KMS-11 (cell line): Measurements from ENCODE around the gene CAMSAP1.

ENCODE experiments used
- H2AFZ ChIP-seq: fragments of 200-600 bp; sonication (generic); 2 replicates; pipeline ENCODE4 v1.6.1; 2016; ENCODE audit warnings: antibody characterized with exemption, mixed run types, low read depth
- H3K27ac ChIP-seq: fragments of 200-600 bp; sonication (generic); 2 replicates; pipeline ENCODE4 v1.6.1; 2016; ENCODE audit warnings: mild to moderate bottlenecking, mixed run types
- H3K27me3 ChIP-seq: fragments of 200-600 bp; sonication (generic); 2 replicates; pipeline ENCODE4 v1.6.1; 2017; ENCODE audit warnings: mild to moderate bottlenecking, low read depth, mixed run types, moderate library complexity; ENCODE audit not compliant: insufficient read depth
- H3K36me3 ChIP-seq: fragments of 200-600 bp; sonication (generic); 2 replicates; pipeline ENCODE4 v1.6.1; 2017; ENCODE audit warnings: mild to moderate bottlenecking, mixed run types; ENCODE audit not compliant: insufficient read depth
- H3K4me1 ChIP-seq: fragments of 200-600 bp; sonication (generic); 2 replicates; pipeline ENCODE4 v1.6.1; 2016; ENCODE audit warnings: mild to moderate bottlenecking, low read depth, mixed run types; ENCODE audit not compliant: poor library complexity, severe bottlenecking
- H3K4me2 ChIP-seq: fragments of 200-600 bp; sonication (generic); 2 replicates; pipeline ENCODE4 v1.7.0; 2016; ENCODE audit warnings: mild to moderate bottlenecking, mixed run types
- H3K4me3 ChIP-seq: fragments of 200-600 bp; sonication (generic); IDR thresholded peaks from 2 replicates; pipeline ENCODE4 v1.6.1; 2017; ENCODE audit warnings: low read depth, low read length, mixed read lengths; ENCODE audit not compliant: insufficient read depth
- H3K79me2 ChIP-seq: fragments of 200-600 bp; sonication (generic); 2 replicates; pipeline ENCODE4 v1.6.1; 2016; ENCODE audit warnings: low read depth, mixed run types; ENCODE audit not compliant: insufficient read depth
- H3K9ac ChIP-seq: fragments of 200-600 bp; sonication (generic); 2 replicates; pipeline ENCODE4 v1.6.1; 2016; ENCODE audit warnings: mild to moderate bottlenecking, mixed run types
- H4K20me1 ChIP-seq: fragments of 200-600 bp; sonication (generic); 2 replicates; pipeline ENCODE4 v1.6.1; 2016; ENCODE audit warnings: mild to moderate bottlenecking, mixed run types; ENCODE audit not compliant: insufficient read depth
- TF ChIP-seq, protein P1 (sequence below): fragments of 200-600 bp; sonication (generic); conservative IDR thresholded peaks from 2 replicates; pipeline ENCODE4 v1.6.1; 2017; ENCODE audit warnings: low read depth, mild to moderate bottlenecking, antibody characterized with exemption, low read length, moderate library complexity, mixed read lengths

Gene CAMSAP1

DNA sequence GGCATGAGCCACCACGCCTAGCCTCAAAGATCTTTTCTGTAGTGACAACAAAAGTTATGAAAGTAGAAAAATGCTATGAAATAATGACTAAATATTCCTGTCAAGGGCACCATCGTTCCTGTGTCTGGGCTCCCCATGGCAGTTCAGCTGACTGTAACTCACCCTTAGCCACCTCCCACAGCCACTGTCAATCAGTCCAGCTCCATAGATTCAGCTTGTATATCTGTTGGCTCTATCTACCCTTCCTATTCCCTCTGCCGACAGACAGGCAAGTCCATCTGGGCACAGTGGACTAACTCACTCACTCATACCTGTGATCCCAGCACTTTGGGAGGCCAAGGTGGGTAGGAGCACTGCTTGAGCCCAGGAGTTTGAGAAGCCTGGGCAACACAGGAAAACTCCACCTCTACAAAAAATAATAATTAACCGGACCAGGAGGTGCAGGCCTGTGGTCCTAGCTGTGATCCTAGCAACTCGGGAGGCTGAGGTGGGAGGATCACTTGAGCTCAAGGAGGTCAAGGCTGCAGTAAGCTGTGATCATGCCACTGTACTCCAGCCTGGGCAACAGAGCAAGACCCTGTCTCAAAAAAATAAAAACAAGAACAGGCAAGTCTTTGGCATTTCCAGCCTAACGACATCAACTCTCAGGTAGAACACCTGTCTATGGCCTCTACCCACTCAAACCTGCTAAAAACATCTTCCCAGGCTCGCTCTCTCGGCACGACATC is 6.2 kb downstream of the CAMSAP1 start:
- Histone ChIP-seq H3K79me2 (peaks cover 64% of the 10 kb centered on the region), H3K4me3 (no peak overlapping the region), H3K4me1 (peaks cover 17% of the 10 kb centered on the region), H3K27ac (no peak overlapping the region), H3K27me3 (no peaks in the 10 kb centered on the region), H3K4me2 (no peak overlapping the region), H4K20me1 (no peaks in the 10 kb centered on the region), H3K36me3 (no peaks in the 10 kb centered on the region), H2AFZ (no peak overlapping the region), H3K9ac (no peak overlapping the region)
- TF ChIP-seq, protein P1, sequence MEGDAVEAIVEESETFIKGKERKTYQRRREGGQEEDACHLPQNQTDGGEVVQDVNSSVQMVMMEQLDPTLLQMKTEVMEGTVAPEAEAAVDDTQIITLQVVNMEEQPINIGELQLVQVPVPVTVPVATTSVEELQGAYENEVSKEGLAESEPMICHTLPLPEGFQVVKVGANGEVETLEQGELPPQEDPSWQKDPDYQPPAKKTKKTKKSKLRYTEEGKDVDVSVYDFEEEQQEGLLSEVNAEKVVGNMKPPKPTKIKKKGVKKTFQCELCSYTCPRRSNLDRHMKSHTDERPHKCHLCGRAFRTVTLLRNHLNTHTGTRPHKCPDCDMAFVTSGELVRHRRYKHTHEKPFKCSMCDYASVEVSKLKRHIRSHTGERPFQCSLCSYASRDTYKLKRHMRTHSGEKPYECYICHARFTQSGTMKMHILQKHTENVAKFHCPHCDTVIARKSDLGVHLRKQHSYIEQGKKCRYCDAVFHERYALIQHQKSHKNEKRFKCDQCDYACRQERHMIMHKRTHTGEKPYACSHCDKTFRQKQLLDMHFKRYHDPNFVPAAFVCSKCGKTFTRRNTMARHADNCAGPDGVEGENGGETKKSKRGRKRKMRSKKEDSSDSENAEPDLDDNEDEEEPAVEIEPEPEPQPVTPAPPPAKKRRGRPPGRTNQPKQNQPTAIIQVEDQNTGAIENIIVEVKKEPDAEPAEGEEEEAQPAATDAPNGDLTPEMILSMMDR, result no peak

DNA sequence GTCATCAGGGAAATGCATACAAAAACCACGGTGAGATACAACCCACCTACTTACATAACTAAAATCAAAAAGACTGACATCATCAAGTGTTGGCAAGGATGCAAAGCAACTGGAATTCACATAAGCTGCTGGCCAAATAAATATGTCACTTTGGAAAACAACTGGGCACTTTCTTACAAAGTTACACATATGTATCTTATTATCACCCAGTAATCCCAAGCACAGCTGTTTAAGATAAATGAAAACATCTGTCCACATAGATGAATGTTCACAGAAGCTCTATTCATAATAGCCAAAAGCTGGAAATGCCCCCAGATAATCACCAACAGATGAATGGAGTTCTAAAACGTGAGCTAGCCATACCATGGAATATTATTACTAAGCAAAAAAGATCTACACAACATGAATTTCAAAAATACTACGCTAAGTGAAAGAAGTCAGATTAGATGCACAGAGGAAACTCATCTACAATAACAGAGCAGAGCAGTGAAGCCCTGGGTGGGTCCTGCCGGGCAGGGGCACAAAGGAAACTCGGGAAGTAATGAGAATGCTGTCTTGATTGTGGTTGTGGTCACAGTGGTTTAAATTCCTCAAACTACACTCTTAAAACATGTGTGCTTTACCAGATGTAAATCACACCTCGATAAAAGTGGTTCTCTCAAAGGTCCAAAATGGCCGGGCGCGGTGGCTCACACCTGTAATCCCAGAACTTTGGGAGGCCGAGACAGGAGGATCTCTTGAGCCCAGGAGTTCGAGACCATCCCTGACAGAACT is 8.5 kb downstream of the CAMSAP1 start:
- TF ChIP-seq, protein P1, result no peak
- Histone ChIP-seq H4K20me1 (no peaks in the 10 kb centered on the region), H3K36me3 (no peaks in the 10 kb centered on the region)

DNA sequence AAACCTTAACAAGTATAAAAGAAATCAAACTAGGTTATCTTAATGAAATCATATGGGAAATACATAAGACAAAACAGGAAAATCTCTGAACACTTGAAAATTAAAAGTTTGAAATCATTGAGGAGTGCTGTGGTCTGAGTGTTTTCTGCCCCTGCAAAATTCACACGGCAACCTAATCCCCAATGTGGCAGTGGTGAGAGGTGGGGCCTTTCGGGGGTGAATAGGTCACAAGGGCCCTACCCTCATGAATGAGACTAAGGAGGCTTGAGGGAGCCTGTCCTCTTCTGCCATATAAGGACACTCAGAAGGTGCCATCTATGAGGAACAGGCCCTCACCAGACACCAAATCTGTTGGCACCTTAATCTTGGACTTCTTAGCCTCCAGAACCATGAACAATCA is 10.7 kb downstream of the CAMSAP1 start:
- TF ChIP-seq, protein P1, result no peak
- no peak overlapping the region for H2AFZ ChIP-seq
- H3K4me1 ChIP-seq, result peaks cover 13% of the 10 kb centered on the region
- no peaks in the 10 kb centered on the region for H3K36me3 ChIP-seq
- H3K27me3 ChIP-seq, result no peaks in the 10 kb centered on the region
- H3K4me2 ChIP-seq, result no peak overlapping the region
- H3K79me2 ChIP-seq, result peaks cover 65% of the 10 kb centered on the region
- no peak overlapping the region for H3K9ac ChIP-seq
- no peak overlapping the region for H3K4me3 ChIP-seq
- no peak overlapping the region for H3K27ac ChIP-seq
- H4K20me1 ChIP-seq, result 0 out of 2 replicates have a peak, but pooled peaks cover 2% of the 10 kb centered on the region

More for the DNA sequence above, 8.5 kb downstream of the CAMSAP1 start:
- H3K9ac ChIP-seq, result no peak overlapping the region
- H3K4me2 ChIP-seq, result peak overlapping the region; percentile 31; the same call in 1 of the 2 replicates
- H3K27me3 ChIP-seq, result no peaks in the 10 kb centered on the region
- H2AFZ ChIP-seq, result no peak overlapping the region
- peaks cover 13% of the 10 kb centered on the region for H3K4me1 ChIP-seq
- H3K4me3 ChIP-seq, result no peak overlapping the region
- H3K79me2 ChIP-seq, result peaks cover 66% of the 10 kb centered on the region; the same call in 1 of the 2 replicates
- H3K27ac ChIP-seq, result no peak overlapping the region

DNA sequence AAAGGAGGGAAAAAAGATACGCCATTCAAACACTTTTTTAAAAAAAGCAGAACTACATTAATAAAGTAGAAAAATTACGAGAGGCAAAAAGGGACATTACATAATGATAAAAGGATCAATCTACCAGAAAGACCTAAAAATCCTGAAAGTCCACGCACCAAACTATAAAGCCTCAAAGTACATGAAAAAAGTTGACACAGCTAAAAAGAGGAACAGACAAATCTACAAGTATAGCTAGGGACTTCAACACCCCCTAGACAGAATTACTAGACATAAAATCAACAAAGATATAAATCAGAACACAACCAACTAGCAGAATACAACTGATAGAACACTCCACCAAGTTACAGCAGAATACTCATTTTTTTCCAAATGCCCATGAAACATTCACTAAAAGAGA is 11.1 kb downstream of the CAMSAP1 start:
- H3K4me1 ChIP-seq, result peaks cover 13% of the 10 kb centered on the region
- H4K20me1 ChIP-seq, result 0 out of 2 replicates have a peak, but pooled peaks cover 2% of the 10 kb centered on the region
- no peak overlapping the region for H3K4me3 ChIP-seq
- TF ChIP-seq, protein P1, result no peak
- peaks cover 66% of the 10 kb centered on the region for H3K79me2 ChIP-seq
- H3K4me2 ChIP-seq, result no peak overlapping the region
- no peak overlapping the region for H2AFZ ChIP-seq
- no peak overlapping the region for H3K9ac ChIP-seq
- no peak overlapping the region for H3K27ac ChIP-seq
- no peaks in the 10 kb centered on the region for H3K36me3 ChIP-seq
- no peaks in the 10 kb centered on the region for H3K27me3 ChIP-seq
